ENCODE results near the gene LRRC34.

DNA sequence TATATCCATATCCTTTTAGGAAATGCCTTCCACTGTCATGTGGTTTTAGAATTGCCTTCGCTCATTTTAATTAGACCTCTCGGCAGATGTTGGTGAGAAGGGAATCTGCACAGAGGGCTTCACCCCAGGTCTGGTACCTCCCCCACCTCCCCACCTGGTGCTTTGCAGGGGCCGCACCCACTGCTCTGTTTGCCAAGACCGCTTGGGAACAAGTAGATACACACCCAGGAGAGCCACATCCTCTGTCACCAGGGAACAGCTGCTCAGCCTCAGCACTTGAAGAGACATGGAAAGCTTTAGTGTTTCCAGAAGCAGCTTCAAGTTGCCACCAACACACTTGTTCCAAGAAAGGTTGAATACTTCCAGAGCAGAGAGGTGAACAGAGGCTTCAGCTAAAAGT is 35.2 kb upstream of the LRRC34 start:
- TF ChIP-seq, protein P1, sequence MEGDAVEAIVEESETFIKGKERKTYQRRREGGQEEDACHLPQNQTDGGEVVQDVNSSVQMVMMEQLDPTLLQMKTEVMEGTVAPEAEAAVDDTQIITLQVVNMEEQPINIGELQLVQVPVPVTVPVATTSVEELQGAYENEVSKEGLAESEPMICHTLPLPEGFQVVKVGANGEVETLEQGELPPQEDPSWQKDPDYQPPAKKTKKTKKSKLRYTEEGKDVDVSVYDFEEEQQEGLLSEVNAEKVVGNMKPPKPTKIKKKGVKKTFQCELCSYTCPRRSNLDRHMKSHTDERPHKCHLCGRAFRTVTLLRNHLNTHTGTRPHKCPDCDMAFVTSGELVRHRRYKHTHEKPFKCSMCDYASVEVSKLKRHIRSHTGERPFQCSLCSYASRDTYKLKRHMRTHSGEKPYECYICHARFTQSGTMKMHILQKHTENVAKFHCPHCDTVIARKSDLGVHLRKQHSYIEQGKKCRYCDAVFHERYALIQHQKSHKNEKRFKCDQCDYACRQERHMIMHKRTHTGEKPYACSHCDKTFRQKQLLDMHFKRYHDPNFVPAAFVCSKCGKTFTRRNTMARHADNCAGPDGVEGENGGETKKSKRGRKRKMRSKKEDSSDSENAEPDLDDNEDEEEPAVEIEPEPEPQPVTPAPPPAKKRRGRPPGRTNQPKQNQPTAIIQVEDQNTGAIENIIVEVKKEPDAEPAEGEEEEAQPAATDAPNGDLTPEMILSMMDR (IDR thresholded peaks at IDR 0.05) = no peak
- TF ChIP-seq POLR2A (IDR thresholded peaks at IDR 0.05) = no peak

All from heart left ventricle (tissue), 13 donors.